ENCODE measurements around the gene UGT2B11. TPM values are rescaled to one million over a fixed set of nuclear protein-coding genes. Genes with fewer than 3 reads are reported as not detected.
"Not testable (repeated sequence)": the region's sequence is repeated elsewhere in the genome, so short reads cannot be mapped to it uniquely, and the experiment has no call there.

Gene UGT2B11
- total RNA-seq, 2 donors from 2014 or later, result not detected

DNA sequence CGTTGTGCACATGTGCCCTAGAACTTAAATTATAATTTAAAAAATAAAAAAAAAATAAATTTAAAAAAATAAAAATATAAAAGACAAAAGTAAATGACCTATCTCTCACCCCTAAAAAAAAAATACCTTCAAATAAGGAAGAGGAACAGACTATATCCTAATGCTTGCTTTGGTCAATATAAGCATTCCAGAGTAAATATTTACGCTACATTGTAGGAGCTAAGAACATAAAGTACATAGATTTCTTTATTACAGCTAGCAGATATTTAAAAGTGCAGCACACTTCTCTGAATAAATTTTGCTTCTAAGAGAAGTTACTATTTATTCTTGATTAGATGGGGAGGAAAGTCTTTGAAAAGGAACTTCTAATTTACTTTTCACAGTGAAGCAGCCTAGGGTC lies 24.5 kb upstream of the UGT2B11 start:
- Histone ChIP-seq H3K27ac (no peak overlapping the region), H3K36me3 (no peaks in the 10 kb centered on the region), H3K27me3 (replicated peaks; ENCODE audit: insufficient read depth) (no peaks in the 10 kb centered on the region), H3K4me3 (no peak overlapping the region), H3K9me3 (no peaks in the 10 kb centered on the region), H3K4me1 (ENCODE audit: control insufficient read depth in 1 of 2, low read depth in 2 of 2) (no peaks in the 10 kb centered on the region)
- no peak for ATAC-seq (ENCODE audit: insufficient number of reproducible peaks, low FRiP score, low read depth)
- no peak for DNase-seq (ENCODE audit: low spot score)
- TF ChIP-seq, protein P1, sequence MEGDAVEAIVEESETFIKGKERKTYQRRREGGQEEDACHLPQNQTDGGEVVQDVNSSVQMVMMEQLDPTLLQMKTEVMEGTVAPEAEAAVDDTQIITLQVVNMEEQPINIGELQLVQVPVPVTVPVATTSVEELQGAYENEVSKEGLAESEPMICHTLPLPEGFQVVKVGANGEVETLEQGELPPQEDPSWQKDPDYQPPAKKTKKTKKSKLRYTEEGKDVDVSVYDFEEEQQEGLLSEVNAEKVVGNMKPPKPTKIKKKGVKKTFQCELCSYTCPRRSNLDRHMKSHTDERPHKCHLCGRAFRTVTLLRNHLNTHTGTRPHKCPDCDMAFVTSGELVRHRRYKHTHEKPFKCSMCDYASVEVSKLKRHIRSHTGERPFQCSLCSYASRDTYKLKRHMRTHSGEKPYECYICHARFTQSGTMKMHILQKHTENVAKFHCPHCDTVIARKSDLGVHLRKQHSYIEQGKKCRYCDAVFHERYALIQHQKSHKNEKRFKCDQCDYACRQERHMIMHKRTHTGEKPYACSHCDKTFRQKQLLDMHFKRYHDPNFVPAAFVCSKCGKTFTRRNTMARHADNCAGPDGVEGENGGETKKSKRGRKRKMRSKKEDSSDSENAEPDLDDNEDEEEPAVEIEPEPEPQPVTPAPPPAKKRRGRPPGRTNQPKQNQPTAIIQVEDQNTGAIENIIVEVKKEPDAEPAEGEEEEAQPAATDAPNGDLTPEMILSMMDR (IDR thresholded peaks at IDR 0.05), result no peak

DNA sequence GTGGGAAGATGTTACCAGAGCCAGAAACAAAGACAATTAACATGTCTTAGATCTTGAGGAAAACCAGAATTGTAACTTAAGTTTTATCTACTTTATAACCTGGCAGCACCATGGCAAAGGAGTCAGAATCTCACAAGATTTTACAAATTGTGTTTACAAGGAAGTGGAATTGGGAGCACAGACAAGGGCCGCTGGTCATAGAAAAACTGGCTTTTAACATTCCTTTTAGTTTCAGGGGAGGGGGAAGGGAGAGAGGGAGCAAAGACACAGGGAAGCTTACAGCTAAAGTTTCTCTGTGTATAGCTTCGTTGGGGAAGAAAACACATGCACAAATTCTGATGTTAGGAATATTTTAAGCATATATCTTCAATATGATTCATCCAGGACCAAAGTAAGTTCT lies 10.3 kb upstream of the UGT2B11 start:
- H3K27me3 ChIP-seq (replicated peaks; ENCODE audit: insufficient read depth), result no peaks in the 10 kb centered on the region
- no peak for DNase-seq (ENCODE audit: low spot score)
- H3K27ac ChIP-seq, result no peak overlapping the region
- ATAC-seq (ENCODE audit: insufficient number of reproducible peaks, low FRiP score, low read depth), result no peak
- no peak overlapping the region for H3K4me3 ChIP-seq
- H3K4me1 ChIP-seq (ENCODE audit: control insufficient read depth in 1 of 2, low read depth in 2 of 2), result no peaks in the 10 kb centered on the region
- no peaks in the 10 kb centered on the region for H3K36me3 ChIP-seq
- H3K9me3 ChIP-seq, result no peaks in the 10 kb centered on the region
- TF ChIP-seq, protein P1 (IDR thresholded peaks at IDR 0.05), result no peak

DNA sequence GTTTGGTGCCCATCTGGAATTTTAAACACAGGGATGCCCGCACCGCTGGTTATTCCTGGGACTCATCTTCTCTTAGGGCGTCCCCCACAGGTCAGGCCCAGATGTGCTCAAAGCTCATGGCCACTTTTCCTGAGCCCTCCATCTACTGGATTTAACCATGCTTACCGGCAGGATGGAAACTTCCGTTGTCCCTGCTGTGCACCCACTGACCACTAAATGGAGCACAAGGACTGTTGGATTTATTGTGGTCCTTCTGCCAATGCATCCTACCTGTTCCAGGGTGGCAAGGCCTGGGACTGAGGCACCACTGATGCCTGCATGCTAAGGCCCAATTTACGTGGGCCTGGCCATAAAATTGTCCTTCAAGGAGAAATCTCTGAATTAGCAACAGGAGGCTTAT lies 8.7 kb upstream of the UGT2B11 start:
- H3K27me3 ChIP-seq (replicated peaks; ENCODE audit: insufficient read depth); ATAC-seq (ENCODE audit: insufficient number of reproducible peaks, low FRiP score, low read depth); H3K36me3 ChIP-seq; H3K4me3 ChIP-seq; DNase-seq (ENCODE audit: low spot score); H3K4me1 ChIP-seq (ENCODE audit: control insufficient read depth in 1 of 2, low read depth in 2 of 2); H3K27ac ChIP-seq; H3K9me3 ChIP-seq: not testable (repeated sequence)

DNA sequence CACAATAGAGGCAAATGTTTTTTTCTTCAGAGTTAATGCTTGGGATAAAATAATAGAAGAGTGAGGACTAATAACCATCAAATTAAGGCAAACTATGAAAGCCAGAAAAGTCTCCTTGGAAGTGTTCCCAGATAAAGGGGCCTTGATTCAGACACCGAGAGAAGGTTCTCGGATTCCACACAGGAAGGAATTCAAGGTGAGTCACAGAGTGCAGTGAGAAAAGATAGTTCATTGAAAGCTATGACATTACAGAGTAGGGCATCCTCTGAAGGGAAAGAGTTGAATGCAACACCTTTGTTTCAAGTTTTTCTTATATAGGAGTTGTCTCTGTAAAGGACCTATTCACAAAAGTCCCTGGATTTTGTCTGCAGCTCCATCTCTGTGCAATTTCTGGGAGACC lies 3.9 kb upstream of the UGT2B11 start:
- H3K4me3 ChIP-seq; H3K27me3 ChIP-seq (replicated peaks; ENCODE audit: insufficient read depth); H3K27ac ChIP-seq; DNase-seq (ENCODE audit: low spot score); H3K4me1 ChIP-seq (ENCODE audit: control insufficient read depth in 1 of 2, low read depth in 2 of 2); H3K9me3 ChIP-seq; H3K36me3 ChIP-seq; ATAC-seq (ENCODE audit: insufficient number of reproducible peaks, low FRiP score, low read depth): not testable (repeated sequence)

DNA sequence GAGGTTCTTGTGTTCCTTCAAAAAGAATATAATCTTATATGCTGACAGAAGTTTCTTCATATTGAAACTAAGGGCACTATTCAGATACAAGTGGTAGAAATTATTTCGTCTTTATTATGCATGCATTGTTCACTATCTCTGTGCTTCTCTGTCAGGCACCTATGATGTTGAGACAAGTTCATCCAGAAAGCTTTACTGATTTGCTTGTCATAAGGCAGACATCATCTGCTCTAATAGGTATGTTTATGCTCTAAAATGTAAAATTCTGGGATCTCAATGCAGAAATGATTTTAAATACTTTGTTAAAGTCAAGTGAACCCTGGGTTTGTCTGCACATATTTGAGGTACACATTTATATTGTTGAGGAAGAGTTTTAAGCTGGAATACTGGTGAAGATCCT lies 3.6 kb downstream of the UGT2B11 start:
- DNase-seq (ENCODE audit: low spot score) (no peak), ATAC-seq (ENCODE audit: insufficient number of reproducible peaks, low FRiP score, low read depth) (no peak)
- Histone ChIP-seq H3K9me3 (no peaks in the 10 kb centered on the region), H3K27me3 (replicated peaks; ENCODE audit: insufficient read depth) (no peaks in the 10 kb centered on the region), H3K36me3 (no peaks in the 10 kb centered on the region), H3K4me1 (ENCODE audit: control insufficient read depth in 1 of 2, low read depth in 2 of 2) (no peaks in the 10 kb centered on the region), H3K4me3 (no peak overlapping the region), H3K27ac (no peak overlapping the region)
- TF ChIP-seq, protein P1 (IDR thresholded peaks at IDR 0.05), result no peak

DNA sequence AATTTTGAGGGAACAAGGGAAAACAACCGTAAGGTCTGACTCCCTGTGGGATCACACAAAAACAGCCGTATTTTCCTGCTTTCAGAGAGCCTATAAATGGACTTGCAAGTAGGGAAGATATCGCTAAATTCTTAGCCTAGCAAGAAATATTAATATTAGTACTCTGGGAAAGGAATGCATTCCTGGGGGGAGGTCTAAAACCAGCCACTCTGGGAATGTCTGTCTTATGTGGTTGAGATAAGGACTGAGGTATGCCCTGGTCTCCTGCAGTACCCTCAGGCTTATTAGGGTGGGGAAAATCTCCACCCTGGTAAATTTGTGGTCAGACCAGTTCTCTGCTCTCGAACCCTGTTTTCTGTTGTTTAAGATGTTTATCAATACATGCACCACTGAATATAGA lies 16.0 kb downstream of the UGT2B11 start:
- H3K36me3 ChIP-seq; H3K27me3 ChIP-seq (replicated peaks; ENCODE audit: insufficient read depth); H3K4me3 ChIP-seq; ATAC-seq (ENCODE audit: insufficient number of reproducible peaks, low FRiP score, low read depth); H3K27ac ChIP-seq; DNase-seq (ENCODE audit: low spot score); H3K4me1 ChIP-seq (ENCODE audit: control insufficient read depth in 1 of 2, low read depth in 2 of 2); H3K9me3 ChIP-seq: not testable (repeated sequence)

DNA sequence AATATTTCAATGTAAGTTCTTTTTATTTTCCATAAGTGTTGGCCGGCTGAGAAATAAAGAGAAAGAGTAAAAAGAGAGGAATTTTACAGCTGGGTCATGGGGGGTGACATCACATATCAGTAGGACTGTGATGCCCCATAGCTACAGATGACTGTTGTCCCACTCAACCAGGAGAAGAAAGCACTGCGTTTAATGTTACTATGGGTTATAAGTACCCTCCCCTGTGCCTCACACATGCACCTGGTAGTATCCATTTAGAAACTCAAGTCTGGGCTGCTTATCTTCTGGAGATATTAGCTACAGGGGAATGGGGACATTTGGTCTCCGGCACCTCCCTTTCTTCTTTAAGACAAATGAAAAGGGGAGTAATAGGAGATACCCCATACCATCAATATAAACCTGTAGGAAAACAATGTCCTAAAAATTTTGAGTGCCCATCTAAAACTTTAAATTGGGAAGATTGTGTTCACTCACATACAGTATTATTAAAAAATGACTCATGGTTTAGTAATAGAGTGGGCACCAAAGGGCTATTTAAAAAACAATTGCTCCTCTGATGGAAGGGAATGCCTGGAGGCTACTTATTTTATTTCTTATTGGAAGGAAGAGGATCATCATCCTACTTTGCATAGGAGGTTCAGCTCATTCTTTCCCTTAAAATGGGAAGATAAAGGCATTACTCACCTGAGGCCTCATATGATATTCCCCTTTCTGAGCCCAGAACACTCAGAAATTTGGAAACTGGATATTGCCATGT lies 18.2 kb downstream of the UGT2B11 start:
- H3K27me3 ChIP-seq (replicated peaks; ENCODE audit: insufficient read depth), result no peaks in the 10 kb centered on the region
- no peaks in the 10 kb centered on the region for H3K4me1 ChIP-seq (ENCODE audit: control insufficient read depth in 1 of 2, low read depth in 2 of 2)
- H3K36me3 ChIP-seq, result no peaks in the 10 kb centered on the region
- ATAC-seq (ENCODE audit: insufficient number of reproducible peaks, low FRiP score, low read depth) (no peak), DNase-seq (ENCODE audit: low spot score) (no peak)
- TF ChIP-seq, protein P1 (IDR thresholded peaks at IDR 0.05), result no peak
- no peaks in the 10 kb centered on the region for H3K9me3 ChIP-seq
- H3K27ac ChIP-seq, result no peak overlapping the region
- no peak overlapping the region for H3K4me3 ChIP-seq

Data from thoracic aorta (tissue), 2 donors.